Subcutaneous abdominal adipose tissue (tissue), 5 donors: ENCODE results near the gene LTBP1.
A peak's percentile ranks its signal among the peaks of the same experiment; 100 is the strongest.

ENCODE experiments used
- H3K27ac ChIP-seq: one replicate; pipeline ENCODE4 v1.7.0; 2013; ENCODE audit warnings: low read depth, mild to moderate bottlenecking, inconsistent platforms, low read length, moderate library complexity
- H3K27me3 ChIP-seq, 5 donors: one replicate each; pipeline ENCODE4 v1.7.0; 2013; ENCODE audit warnings: low read length in 5 of 5, inconsistent platforms in 1 of 5; ENCODE audit not compliant: control insufficient read depth in 5 of 5, insufficient read depth in 4 of 5
- H3K36me3 ChIP-seq, 5 donors: one replicate each; pipeline ENCODE4 v1.7.0; 2013; ENCODE audit warnings: low read length in 5 of 5; ENCODE audit not compliant: control insufficient read depth in 5 of 5, insufficient read depth in 5 of 5
- H3K4me1 ChIP-seq, 5 donors: one replicate each; pipeline ENCODE4 v1.7.0; 2013; ENCODE audit warnings: low read length in 5 of 5, mild to moderate bottlenecking in 3 of 5, moderate library complexity in 1 of 5; ENCODE audit not compliant: control insufficient read depth in 5 of 5, insufficient read depth in 5 of 5
- H3K4me3 ChIP-seq, 5 donors: one replicate each; pipeline ENCODE4 v1.7.0; 2013; ENCODE audit warnings: low read length in 5 of 5, low read depth in 1 of 5
- H3K9ac ChIP-seq, 5 donors: one replicate each; pipeline ENCODE4 v1.7.0; 2013; ENCODE audit warnings: low read length in 5 of 5, mild to moderate bottlenecking in 4 of 5, moderate library complexity in 3 of 5
- H3K9me3 ChIP-seq, 5 donors: one replicate each; pipeline ENCODE4 v1.7.0; 2013; ENCODE audit warnings: low read length in 5 of 5; ENCODE audit not compliant: control insufficient read depth in 5 of 5
- donor health status: healthy.
- donor health status: healthy.
- donor health status: healthy.
- donor health status: healthy.
- donor health status: healthy.

LTBP1 gene

GRCh38 chr2:33278245-33278943, 331.6 kb downstream of the LTBP1 start:
- peaks cover 0 to 13% (median 4%) of the 10 kb centered on the region in 5 donors for H3K4me1 ChIP-seq
- H3K9ac ChIP-seq = no peak overlapping the region
- no peaks in the 10 kb centered on the region for H3K9me3 ChIP-seq
- H3K27me3 ChIP-seq = no peaks in the 10 kb centered on the region
- peaks cover 0 to 2% (median 0%) of the 10 kb centered on the region in 5 donors for H3K36me3 ChIP-seq
- peak overlapping the region in 2 of 5 donors; percentile 2 to 41 for H3K4me3 ChIP-seq
- no peak overlapping the region for H3K27ac ChIP-seq

DNA sequence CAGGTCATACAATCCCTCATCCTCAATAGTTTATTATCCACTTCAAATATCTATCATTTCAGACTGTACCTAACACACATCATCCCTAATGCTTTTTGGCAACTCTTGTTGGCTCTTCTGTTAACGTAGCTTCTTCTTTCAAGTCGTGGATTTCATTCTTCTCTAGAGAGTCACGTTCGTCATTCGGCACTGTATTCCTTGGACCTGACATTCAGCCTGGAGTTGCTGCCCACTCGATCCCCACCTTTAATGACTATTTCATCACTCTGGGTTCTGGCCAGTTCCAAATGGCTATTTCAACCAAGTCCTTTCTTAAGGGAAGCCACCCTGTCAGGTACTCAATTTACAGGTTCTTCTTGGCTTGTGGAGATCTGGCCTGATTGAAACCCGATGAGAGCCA, 337.5 kb downstream of the LTBP1 start:
- no peak overlapping the region for H3K4me3 ChIP-seq
- H3K36me3 ChIP-seq = peaks cover 0 to 2% (median 0%) of the 10 kb centered on the region in 5 donors
- H3K4me1 ChIP-seq = peaks cover 0 to 1% (median 0%) of the 10 kb centered on the region in 5 donors
- no peak overlapping the region for H3K9ac ChIP-seq
- H3K27ac ChIP-seq = no peak overlapping the region
- no peaks in the 10 kb centered on the region for H3K27me3 ChIP-seq
- H3K9me3 ChIP-seq = no peaks in the 10 kb centered on the region

DNA sequence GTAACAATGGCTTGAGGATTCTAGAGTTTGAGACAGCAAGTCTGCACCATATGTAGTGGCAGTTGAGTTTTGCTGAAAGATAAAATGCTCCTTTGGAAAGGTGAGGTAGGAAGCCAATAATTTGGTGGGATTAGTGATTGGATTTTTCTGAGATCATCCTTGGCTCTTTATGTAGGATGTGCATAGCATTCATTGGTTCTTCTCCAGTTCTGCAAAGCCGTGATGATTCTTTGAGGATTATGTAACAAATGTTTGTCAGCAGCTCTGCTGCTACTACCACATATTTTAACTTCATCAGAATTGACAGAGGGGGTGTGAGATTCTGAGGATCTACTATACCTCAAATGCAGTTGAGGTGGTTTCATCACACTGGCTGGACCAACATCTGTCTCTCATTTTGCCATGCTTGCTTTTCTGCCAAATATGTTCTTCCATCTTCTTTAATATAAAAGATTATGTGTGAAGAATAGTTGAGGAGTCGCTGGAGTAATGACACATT, 340.8 kb downstream of the LTBP1 start:
- peaks cover 0 to 10% (median 0%) of the 10 kb centered on the region in 5 donors for H3K4me1 ChIP-seq
- H3K36me3 ChIP-seq = peaks cover 0 to 2% (median 0%) of the 10 kb centered on the region in 5 donors
- H3K4me3 ChIP-seq = no peak overlapping the region
- H3K9me3 ChIP-seq = no peaks in the 10 kb centered on the region
- H3K27ac ChIP-seq = no peak overlapping the region
- H3K27me3 ChIP-seq = no peaks in the 10 kb centered on the region
- H3K9ac ChIP-seq = no peak overlapping the region

- Histone ChIP-seq H3K9me3 (no peaks in the 10 kb centered on the region), H3K4me3 (no peak overlapping the region), H3K4me1 (peaks cover 0 to 10% (median 0%) of the 10 kb centered on the region in 5 donors), H3K27ac (no peak overlapping the region), H3K36me3 (peaks cover 0 to 2% (median 0%) of the 10 kb centered on the region in 5 donors), H3K27me3 (no peaks in the 10 kb centered on the region), H3K9ac (no peak overlapping the region)
These were observed 341.3 kb downstream of the LTBP1 start for GRCh38 chr2:33288011-33288410.

- Histone ChIP-seq H3K9me3 (no peaks in the 10 kb centered on the region), H3K27ac (no peak overlapping the region), H3K4me1 (peaks cover 0 to 10% (median 0%) of the 10 kb centered on the region in 5 donors), H3K9ac (no peak overlapping the region), H3K4me3 (no peak overlapping the region), H3K36me3 (no peaks in the 10 kb centered on the region), H3K27me3 (no peaks in the 10 kb centered on the region)
These were observed 343.2 kb downstream of the LTBP1 start for GRCh38 chr2:33289961-33290360.

DNA sequence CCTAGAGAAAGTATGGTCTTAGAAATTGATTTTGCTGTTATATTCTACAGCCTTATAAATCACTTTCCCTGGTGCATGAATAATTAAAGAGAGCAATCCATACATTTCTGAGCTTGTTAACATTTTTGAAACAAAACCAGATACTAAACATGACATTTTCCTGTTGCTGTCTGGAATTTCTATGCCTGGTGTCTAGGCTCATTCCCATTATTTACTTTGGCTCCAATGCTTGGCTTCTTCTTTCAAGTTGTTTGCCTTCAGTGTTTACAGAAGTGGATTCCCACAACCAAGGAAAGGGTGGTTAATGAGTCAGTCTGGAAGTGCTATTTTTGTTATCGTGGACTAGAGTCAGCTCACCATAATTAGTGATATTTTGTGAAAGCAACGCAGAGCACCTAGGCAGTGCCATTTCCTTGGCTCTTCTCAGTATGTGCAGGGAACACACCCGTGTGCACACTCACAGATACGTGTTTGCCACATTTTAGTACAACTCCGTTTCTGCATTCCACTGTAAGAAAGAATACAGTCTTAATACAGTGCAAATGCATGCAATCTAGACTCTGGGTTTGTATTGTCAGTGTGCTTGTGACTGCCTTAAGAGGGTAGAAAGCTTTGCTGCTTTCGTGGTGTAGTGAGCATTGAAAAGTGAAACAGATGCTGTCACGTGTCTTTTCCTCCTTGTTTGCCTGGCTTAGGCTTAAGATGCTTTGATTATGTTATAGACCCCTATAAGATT, 344.7 kb downstream of the LTBP1 start:
- Histone ChIP-seq H3K9ac (no peak overlapping the region), H3K4me3 (peak overlapping the region in 4 of 5 donors; percentile 35 to 46 (median 38)), H3K27ac (no peak overlapping the region), H3K27me3 (no peaks in the 10 kb centered on the region), H3K36me3 (no peaks in the 10 kb centered on the region), H3K9me3 (no peaks in the 10 kb centered on the region), H3K4me1 (peaks cover 0 to 12% (median 0%) of the 10 kb centered on the region in 5 donors)

DNA sequence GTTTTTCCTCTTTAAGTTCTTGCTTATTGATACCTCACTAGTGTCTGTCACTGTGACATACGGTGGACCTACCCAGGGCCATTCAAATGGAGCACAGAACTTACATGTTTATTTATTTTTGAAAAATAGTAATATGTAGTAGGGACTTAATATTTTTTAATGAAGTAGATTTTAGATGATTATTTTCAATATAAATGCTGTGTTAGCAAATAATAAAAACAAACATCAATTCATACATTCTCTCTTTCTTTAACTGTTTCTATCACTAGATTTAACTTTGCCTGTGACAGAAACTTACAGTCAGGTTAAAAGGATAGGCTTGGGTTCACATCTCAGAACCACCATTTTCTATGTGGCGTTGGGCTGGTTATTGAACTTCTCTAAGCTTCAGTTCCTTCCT, 345.3 kb downstream of the LTBP1 start:
- Histone ChIP-seq H3K27ac (no peak overlapping the region), H3K9ac (no peak overlapping the region), H3K27me3 (no peaks in the 10 kb centered on the region), H3K4me3 (peak overlapping the region in 1 of 5 donors; percentile 39), H3K4me1 (peaks cover 0 to 18% (median 4%) of the 10 kb centered on the region in 5 donors), H3K36me3 (no peaks in the 10 kb centered on the region), H3K9me3 (no peaks in the 10 kb centered on the region)

GRCh38 chr2:33292981-33293595, 346.3 kb downstream of the LTBP1 start:
- no peak overlapping the region for H3K27ac ChIP-seq

GRCh38 chr2:33298233-33298632, 351.5 kb downstream of the LTBP1 start:
- H3K9me3 ChIP-seq = no peaks in the 10 kb centered on the region
- peaks cover 2 to 14% (median 9%) of the 10 kb centered on the region in 5 donors for H3K4me1 ChIP-seq
- no peak overlapping the region for H3K9ac ChIP-seq
- H3K36me3 ChIP-seq = no peaks in the 10 kb centered on the region
- H3K27ac ChIP-seq = no peak overlapping the region
- H3K4me3 ChIP-seq = no peak overlapping the region
- no peaks in the 10 kb centered on the region for H3K27me3 ChIP-seq

More at GRCh38 chr2:33292981-33293595, 346.3 kb downstream of the LTBP1 start:
- H3K9ac ChIP-seq = no peak overlapping the region
- H3K4me3 ChIP-seq = no peak overlapping the region
- no peaks in the 10 kb centered on the region for H3K9me3 ChIP-seq
- peaks cover 2 to 19% (median 10%) of the 10 kb centered on the region in 5 donors for H3K4me1 ChIP-seq
- H3K27me3 ChIP-seq = no peaks in the 10 kb centered on the region
- H3K36me3 ChIP-seq = no peaks in the 10 kb centered on the region

- H3K27me3 ChIP-seq = no peaks in the 10 kb centered on the region
- no peaks in the 10 kb centered on the region for H3K36me3 ChIP-seq
- peaks cover 2 to 13% (median 8%) of the 10 kb centered on the region in 5 donors for H3K4me1 ChIP-seq
- H3K4me3 ChIP-seq = no peak overlapping the region
- no peak overlapping the region for H3K27ac ChIP-seq
- H3K9ac ChIP-seq = no peak overlapping the region
- no peaks in the 10 kb centered on the region for H3K9me3 ChIP-seq
These were observed 354.6 kb downstream of the LTBP1 start for GRCh38 chr2:33301355-33301754.
